Loucy (cell line): ENCODE results near the gene APLN.

ENCODE experiments used
- CTCF ChIP-seq: fragments of 200-600 bp; sonication (generic); conservative IDR thresholded peaks from 2 replicates; pipeline ENCODE4 v1.5.1; 2014; ENCODE audit warnings: mild to moderate bottlenecking, antibody characterized with exemption, low read length
- EZH2phosphoT487 ChIP-seq: fragments of 200-600 bp; IDR thresholded peaks from 2 replicates; pipeline ENCODE4 v1.6.1; 2018; ENCODE audit warnings: antibody characterized with exemption, mild to moderate bottlenecking, moderate library complexity, borderline replicate concordance

- no peak for TF ChIP-seq CTCF
- no peak for TF ChIP-seq EZH2phosphoT487
Observed at GRCh38 chrX:129651756-129652564, 2.8 kb downstream of the APLN start.
